ENCODE results near the gene ZNF746. TPM values are rescaled to one million over a fixed set of nuclear protein-coding genes. Genes with fewer than 3 reads are reported as not detected.
"Not testable (repeated sequence)": the region's sequence is repeated elsewhere in the genome, so short reads cannot be mapped to it uniquely, and the experiment has no call there.

ZNF746 gene
- total RNA-seq, 2 donors from 2014 or later, result 12.2 to 14.5 TPM

DNA sequence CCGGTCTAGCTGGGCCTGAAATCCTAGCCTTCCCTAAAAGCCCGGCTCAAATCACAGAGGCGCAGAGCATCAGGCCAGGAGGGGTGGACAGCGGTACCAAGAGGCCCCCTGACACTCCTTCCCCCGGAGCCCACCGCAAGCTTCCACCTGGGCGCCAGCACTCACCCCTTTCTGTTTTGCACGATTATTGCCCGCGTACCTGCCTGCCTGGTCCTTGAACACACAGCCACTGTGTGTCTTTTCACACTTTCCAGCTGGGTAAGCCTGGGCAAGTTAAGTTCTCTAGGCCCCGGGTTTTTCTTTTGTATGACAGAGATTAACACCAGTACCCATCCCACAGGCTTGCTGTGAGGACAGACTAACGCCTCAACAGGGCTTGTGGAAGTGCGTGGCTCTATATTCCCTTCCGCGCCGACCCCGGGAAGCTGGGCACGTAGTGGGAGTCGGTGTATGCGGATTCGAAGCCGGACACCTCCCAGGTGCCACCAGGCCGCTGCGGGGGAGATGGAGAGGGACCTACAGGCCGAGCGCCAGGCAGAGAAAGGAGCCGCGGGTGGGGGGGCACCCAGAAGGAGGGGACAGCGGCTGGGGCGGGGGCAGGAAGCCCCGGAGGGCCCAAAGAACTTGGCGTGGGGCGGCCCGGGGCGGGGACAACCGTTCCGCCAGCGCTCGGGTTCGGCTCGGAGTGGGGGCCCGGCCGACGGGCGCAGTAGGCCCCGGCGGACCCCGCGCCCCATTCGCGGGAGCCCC is 792 bp downstream of the ZNF746 start:
- Histone ChIP-seq H3K36me3 (peaks cover 9% of the 10 kb centered on the region), H3K27me3 (no peaks in the 10 kb centered on the region), H3K9me3 (no peaks in the 10 kb centered on the region), H3K27ac (peak overlapping the region; percentile 57), H3K9ac (ENCODE audit: low read depth in 2 of 2, low read length in 2 of 2) (peak overlapping the region; percentile 68 to 93), H3K4me3 (peak overlapping the region; percentile 74), H3K4me1 (peaks cover 9% of the 10 kb centered on the region)
- intact Hi-C loops (cut with DNase I), result loop anchor here (5.0 to 10.0 kb wide), 2 partner anchors 75 to 128 kb away; no protein-coding TSS in a partner anchor
- TF ChIP-seq, protein P1, sequence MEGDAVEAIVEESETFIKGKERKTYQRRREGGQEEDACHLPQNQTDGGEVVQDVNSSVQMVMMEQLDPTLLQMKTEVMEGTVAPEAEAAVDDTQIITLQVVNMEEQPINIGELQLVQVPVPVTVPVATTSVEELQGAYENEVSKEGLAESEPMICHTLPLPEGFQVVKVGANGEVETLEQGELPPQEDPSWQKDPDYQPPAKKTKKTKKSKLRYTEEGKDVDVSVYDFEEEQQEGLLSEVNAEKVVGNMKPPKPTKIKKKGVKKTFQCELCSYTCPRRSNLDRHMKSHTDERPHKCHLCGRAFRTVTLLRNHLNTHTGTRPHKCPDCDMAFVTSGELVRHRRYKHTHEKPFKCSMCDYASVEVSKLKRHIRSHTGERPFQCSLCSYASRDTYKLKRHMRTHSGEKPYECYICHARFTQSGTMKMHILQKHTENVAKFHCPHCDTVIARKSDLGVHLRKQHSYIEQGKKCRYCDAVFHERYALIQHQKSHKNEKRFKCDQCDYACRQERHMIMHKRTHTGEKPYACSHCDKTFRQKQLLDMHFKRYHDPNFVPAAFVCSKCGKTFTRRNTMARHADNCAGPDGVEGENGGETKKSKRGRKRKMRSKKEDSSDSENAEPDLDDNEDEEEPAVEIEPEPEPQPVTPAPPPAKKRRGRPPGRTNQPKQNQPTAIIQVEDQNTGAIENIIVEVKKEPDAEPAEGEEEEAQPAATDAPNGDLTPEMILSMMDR (IDR thresholded peaks at IDR 0.05), result no peak
- peak; percentile 58 for DNase-seq

DNA sequence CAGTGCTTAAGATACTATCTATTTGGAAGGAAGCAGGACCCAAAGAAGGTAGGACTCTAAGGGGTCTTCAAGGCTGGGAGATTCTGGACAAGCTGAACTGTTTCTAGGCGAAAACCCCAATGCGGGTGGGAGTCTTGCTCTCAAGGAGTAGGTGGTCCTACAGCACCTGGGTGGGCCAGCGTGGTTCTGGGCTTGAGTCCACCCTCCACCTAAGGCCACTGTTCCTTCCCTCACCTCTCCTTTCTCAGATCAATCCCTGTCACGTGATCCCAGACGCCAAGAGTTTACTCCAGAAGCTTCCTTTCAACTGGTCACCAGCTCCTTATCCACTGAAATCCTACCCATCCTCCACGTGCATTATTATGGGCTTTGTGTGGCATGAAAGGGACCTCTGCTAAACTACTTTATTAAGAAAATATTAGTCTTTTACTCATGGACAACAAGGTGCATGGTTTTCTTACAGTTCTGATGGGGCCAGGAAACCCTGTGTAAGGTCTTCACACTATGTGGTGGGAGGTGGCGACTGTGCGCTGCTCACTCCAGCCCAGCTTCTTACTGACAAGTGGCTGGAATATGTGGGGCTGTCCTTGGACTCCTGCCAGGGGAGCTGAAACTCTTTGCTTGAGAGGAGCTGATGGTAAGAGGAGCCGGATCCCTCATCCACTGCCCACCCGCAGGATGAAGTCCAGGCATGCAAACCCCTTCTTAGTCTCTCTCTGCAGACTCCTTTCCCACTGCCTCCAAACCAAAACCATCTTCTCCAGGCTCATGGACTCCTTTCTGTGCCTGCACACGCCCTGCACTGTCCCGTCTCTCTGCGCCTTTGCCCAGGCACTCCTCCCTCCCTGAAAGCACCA is 1.6 kb downstream of the ZNF746 start:
- intact Hi-C loops (cut with DNase I), result loop anchor here (5.0 to 10.0 kb wide), 2 partner anchors 74 to 129 kb away; no protein-coding TSS in a partner anchor
- Histone ChIP-seq H3K36me3 (peaks cover 9% of the 10 kb centered on the region), H3K4me1 (peaks cover 9% of the 10 kb centered on the region), H3K4me3 (peak overlapping the region; percentile 74), H3K9me3 (no peaks in the 10 kb centered on the region), H3K9ac (ENCODE audit: low read depth in 2 of 2, low read length in 2 of 2) (peak overlapping the region; percentile 56 to 68), H3K27ac (peak overlapping the region; percentile 57), H3K27me3 (no peaks in the 10 kb centered on the region)
- DNase-seq, result peak; percentile 63
- TF ChIP-seq, protein P1 (IDR thresholded peaks at IDR 0.05), result no peak

DNA sequence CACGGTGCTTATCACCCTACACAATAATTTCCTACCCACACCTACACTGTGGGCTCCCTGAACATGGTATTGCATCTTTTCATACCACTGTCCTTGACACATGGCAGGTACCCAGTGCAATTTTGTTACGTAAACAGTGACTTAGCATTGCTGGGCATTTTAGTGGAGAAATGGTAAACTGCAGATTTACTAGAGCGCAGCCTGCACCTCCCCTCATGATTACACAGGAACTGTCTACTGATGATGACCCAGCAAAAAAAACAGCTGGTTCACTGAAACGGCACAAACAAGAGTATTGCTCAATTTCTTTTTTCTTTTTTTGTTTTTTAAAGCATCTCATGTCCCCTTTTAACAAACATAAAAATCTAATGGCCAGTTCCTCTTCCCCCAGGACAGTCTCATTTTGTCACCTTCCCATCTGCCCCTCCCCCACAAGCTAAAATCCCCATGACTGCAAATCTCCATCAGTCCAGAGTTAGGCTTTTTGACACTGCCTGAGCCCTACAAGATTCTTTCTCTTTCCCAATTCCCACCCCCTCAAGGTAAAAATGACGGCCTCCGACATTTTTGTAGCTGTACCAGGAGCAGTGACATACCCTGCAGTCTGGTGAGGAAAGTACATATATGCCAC is 2.8 kb downstream of the ZNF746 start:
- Histone ChIP-seq H3K4me1 (peaks cover 9% of the 10 kb centered on the region), H3K27ac (no peak overlapping the region), H3K4me3 (no peak overlapping the region), H3K27me3 (no peaks in the 10 kb centered on the region), H3K36me3 (peaks cover 9% of the 10 kb centered on the region), H3K9me3 (no peaks in the 10 kb centered on the region), H3K9ac (ENCODE audit: low read depth in 2 of 2, low read length in 2 of 2) (no peak overlapping the region)
- TF ChIP-seq, protein P1 (IDR thresholded peaks at IDR 0.05), result no peak
- intact Hi-C loops (cut with DNase I), result loop anchor here (5.0 to 10.0 kb wide), 2 partner anchors 73 to 130 kb away; no protein-coding TSS in a partner anchor
- DNase-seq, result no peak

DNA sequence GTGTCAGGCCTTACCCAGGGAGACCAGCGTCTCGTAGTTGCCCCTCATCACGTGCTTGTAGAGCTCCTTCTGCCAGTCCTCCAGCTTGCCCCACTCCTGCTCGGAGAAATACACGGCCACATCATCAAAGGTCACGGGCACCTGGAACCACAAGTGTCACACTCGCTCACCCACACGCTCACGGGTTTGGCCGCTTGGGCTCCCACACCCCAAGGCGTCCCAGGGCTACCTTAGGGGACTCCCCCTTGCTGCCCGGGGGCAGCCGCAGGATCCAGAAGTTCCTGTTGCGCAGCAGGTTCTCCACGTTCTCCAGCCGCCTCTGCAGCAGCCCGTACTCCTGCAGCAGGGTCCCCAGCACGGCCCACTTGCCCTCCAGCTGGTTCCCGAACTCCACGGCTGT is 3.6 kb downstream of the ZNF746 start:
- H3K36me3 ChIP-seq; H3K27me3 ChIP-seq; H3K9me3 ChIP-seq; H3K4me1 ChIP-seq; H3K27ac ChIP-seq; DNase-seq; H3K4me3 ChIP-seq; H3K9ac ChIP-seq (ENCODE audit: low read depth in 2 of 2, low read length in 2 of 2): not testable (repeated sequence)
- intact Hi-C loops (cut with DNase I), result loop anchor here (10.0 kb wide), 1 partner anchor 131 kb away; no protein-coding TSS in a partner anchor

DNA sequence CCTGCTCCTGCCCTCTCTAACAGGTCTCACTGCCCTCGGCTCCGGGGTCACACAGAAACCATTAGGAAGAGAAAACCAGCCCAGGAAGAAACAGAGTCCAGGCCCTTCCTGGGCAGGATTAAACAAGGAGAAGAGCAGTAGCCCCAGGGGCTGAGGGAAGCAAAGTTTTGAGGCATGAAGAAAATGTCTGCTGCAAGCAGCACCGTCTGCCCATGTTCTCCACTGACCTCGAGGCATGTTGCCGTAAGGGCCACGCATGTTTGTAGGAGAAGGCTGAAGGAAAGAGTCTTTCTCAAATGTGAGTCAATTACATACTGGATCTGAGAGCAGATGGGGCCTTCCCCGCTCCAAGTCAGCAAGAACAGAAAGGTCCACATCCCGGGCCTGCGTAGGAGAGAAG is 4.2 kb downstream of the ZNF746 start:
- no peak overlapping the region for H3K4me3 ChIP-seq
- intact Hi-C loops (cut with DNase I), result loop anchor here (10.0 kb wide), 1 partner anchor 131 kb away; no protein-coding TSS in a partner anchor
- H3K4me1 ChIP-seq, result peaks cover 9% of the 10 kb centered on the region
- no peaks in the 10 kb centered on the region for H3K27me3 ChIP-seq
- no peak overlapping the region for H3K27ac ChIP-seq
- H3K9ac ChIP-seq (ENCODE audit: low read depth in 2 of 2, low read length in 2 of 2), result no peak overlapping the region
- peaks cover 9% of the 10 kb centered on the region for H3K36me3 ChIP-seq
- TF ChIP-seq, protein P1 (IDR thresholded peaks at IDR 0.05), result no peak
- no peak for DNase-seq
- no peaks in the 10 kb centered on the region for H3K9me3 ChIP-seq
